OCI-LY7 (cell line): ENCODE measurements around the gene IL2RA. TPM values are rescaled to one million over a fixed set of nuclear protein-coding genes. Genes with fewer than 3 reads are reported as not detected.
A peak's percentile ranks its signal among the peaks of the same experiment; 100 is the strongest.

ENCODE experiments used
- BruUV-seq: library from RNA; stranded (reverse); fragments of 400-500 nt; replicated peaks from 2 replicates; lab custom pipeline; 2021; lab: Mats Ljungman, UMichigan
- CTCF ChIA-PET: fragments of 300-600 bp; sonication (Branson Sonifier 250); formaldehyde crosslinking; loops from one replicate; lab custom pipeline; 2022; ENCODE audit warnings: antibody characterized with exemption; ENCODE audit not compliant: unreplicated experiment; lab: Charles Lee
- POLR2A ChIA-PET: fragments of 300-600 bp; sonication (Branson Sonifier 250); formaldehyde crosslinking; loops from one replicate; lab custom pipeline; 2022; ENCODE audit warnings: antibody characterized with exemption; lab: Charles Lee
- DNase-seq: peaks from one replicate; pipeline ENCODE4 v3.0.0-alpha.2; 2015; ENCODE audit warnings: low spot score
- H2AFZ ChIP-seq: fragments of 200-600 bp; sonication (generic), shearing (Covaris generic); 2 replicates; pipeline ENCODE4 v1.6.1; 2014; ENCODE audit warnings: mild to moderate bottlenecking, antibody characterized with exemption, low read length, moderate library complexity
- H3K27ac ChIP-seq: fragments of 200-600 bp; sonication (generic); 2 replicates; pipeline ENCODE4 v1.5.1; 2014; ENCODE audit warnings: mixed run types, low read depth, mild to moderate bottlenecking, moderate library complexity, low read length, inconsistent platforms; ENCODE audit not compliant: poor library complexity, severe bottlenecking
- H3K36me3 ChIP-seq: fragments of 200-600 bp; sonication (generic); 2 replicates; pipeline ENCODE4 v1.6.1; 2014; ENCODE audit warnings: mild to moderate bottlenecking, antibody characterized with exemption, low read length, moderate library complexity, mixed read lengths; ENCODE audit not compliant: insufficient read depth
- H3K4me1 ChIP-seq: fragments of 200-600 bp; sonication (generic); 2 replicates; pipeline ENCODE4 v1.5.1; 2014; ENCODE audit warnings: mild to moderate bottlenecking, low read length; ENCODE audit not compliant: insufficient read depth, poor library complexity, severe bottlenecking
- H3K4me2 ChIP-seq: fragments of 200-600 bp; sonication (generic); 2 replicates; pipeline ENCODE4 v1.6.1; 2014; ENCODE audit warnings: mild to moderate bottlenecking, low read length
- H3K4me3 ChIP-seq: fragments of 200-600 bp; sonication (generic); 2 replicates; pipeline ENCODE4 v1.5.1; 2014; ENCODE audit warnings: mild to moderate bottlenecking, low read depth, low read length; ENCODE audit not compliant: poor library complexity, severe bottlenecking
- H3K79me2 ChIP-seq: fragments of 200-600 bp; sonication (generic); 2 replicates; pipeline ENCODE4 v1.6.1; 2016; ENCODE audit warnings: low read depth, mild to moderate bottlenecking, low read length, moderate library complexity, mixed read lengths; ENCODE audit not compliant: insufficient read depth
- H3K9me2 ChIP-seq: fragments of 200-600 bp; sonication (generic); 2 replicates; pipeline ENCODE4 v1.6.1; 2016; ENCODE audit warnings: mild to moderate bottlenecking, low read length, mixed read lengths; ENCODE audit not compliant: insufficient read depth
- H3K9me3 ChIP-seq: fragments of 200-600 bp; sonication (generic); 2 replicates; pipeline ENCODE4 v1.6.1; 2014; ENCODE audit warnings: mild to moderate bottlenecking, mixed run types, low read length, mixed read lengths
- H4K20me1 ChIP-seq: fragments of 200-600 bp; sonication (generic); 2 replicates; pipeline ENCODE4 v1.6.1; 2014; ENCODE audit warnings: mild to moderate bottlenecking, antibody characterized with exemption, low read length, moderate library complexity, mixed read lengths; ENCODE audit not compliant: insufficient read depth
- EZH2phosphoT487 ChIP-seq: fragments of 200-600 bp; sonication (generic); IDR thresholded peaks from 2 replicates; pipeline ENCODE4 v1.6.1; 2018; ENCODE audit warnings: low read depth, borderline replicate concordance, mild to moderate bottlenecking, mixed run types, antibody characterized with exemption, low read length, moderate library complexity, mixed read lengths
- intact Hi-C: fragments of 100-400 bp; cut with micrococcal nuclease; formaldehyde crosslinking; loops from one replicate; pipeline ENCODE4 v1.10.0; 2022; ENCODE audit not compliant: unreplicated experiment
- total RNA-seq, 2 experiments: library from RNA; depleted of rRNA in 1 of 2; stranded (reverse); fragments of >200 nt in 1 of 2; shearing (Covaris generic) in 1 of 2; gene quantifications; 2 replicates each; pipeline ENCODE4 v1.2.3, GENCODE V29; 2014 to 2022
- TF ChIP-seq, protein P1 (sequence below): fragments of 200-600 bp; sonication (generic); conservative IDR thresholded peaks from 2 replicates; pipeline ENCODE4 v1.5.1; 2014; ENCODE audit warnings: mild to moderate bottlenecking, antibody characterized with exemption, low read length, moderate library complexity, mixed read lengths

The IL2RA gene
- total RNA-seq, 2 experiments from 2014 or later = 22.3 to 24.0 TPM

DNA sequence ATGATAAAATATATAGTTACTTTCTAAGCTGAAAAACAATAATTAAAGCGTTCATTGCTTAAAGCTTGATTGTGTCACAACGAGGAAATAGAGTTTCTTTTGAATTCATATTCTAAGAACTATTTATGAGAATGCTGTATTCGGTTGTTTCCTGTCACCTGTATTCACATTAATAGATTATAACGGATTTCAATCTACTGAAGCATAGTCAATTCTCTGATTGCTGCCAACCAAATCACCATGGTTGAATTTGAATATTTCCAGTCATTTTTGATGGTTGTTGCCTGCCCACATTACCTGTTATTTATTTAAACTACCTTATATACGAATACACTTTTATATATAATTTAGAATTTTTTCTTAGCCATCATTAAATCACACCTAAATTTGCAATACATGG lies 22.0 kb downstream of the IL2RA start:
- TF ChIP-seq, protein P1, sequence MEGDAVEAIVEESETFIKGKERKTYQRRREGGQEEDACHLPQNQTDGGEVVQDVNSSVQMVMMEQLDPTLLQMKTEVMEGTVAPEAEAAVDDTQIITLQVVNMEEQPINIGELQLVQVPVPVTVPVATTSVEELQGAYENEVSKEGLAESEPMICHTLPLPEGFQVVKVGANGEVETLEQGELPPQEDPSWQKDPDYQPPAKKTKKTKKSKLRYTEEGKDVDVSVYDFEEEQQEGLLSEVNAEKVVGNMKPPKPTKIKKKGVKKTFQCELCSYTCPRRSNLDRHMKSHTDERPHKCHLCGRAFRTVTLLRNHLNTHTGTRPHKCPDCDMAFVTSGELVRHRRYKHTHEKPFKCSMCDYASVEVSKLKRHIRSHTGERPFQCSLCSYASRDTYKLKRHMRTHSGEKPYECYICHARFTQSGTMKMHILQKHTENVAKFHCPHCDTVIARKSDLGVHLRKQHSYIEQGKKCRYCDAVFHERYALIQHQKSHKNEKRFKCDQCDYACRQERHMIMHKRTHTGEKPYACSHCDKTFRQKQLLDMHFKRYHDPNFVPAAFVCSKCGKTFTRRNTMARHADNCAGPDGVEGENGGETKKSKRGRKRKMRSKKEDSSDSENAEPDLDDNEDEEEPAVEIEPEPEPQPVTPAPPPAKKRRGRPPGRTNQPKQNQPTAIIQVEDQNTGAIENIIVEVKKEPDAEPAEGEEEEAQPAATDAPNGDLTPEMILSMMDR = no peak
- TF ChIP-seq EZH2phosphoT487 = no peak
- H3K4me3 ChIP-seq = peak overlapping the region; percentile 46
- peaks cover 38% of the 10 kb centered on the region for H3K79me2 ChIP-seq
- no TSS peak for BruUV-seq
- CTCF ChIA-PET = no interaction called here
- H3K4me1 ChIP-seq = peaks cover 96% of the 10 kb centered on the region
- peak overlapping the region; percentile 50; the same call in 1 of the 2 replicates for H2AFZ ChIP-seq
- H3K9me3 ChIP-seq = peaks cover 11% of the 10 kb centered on the region; the same call in 1 of the 2 replicates
- peaks cover 41% of the 10 kb centered on the region for H3K36me3 ChIP-seq
- intact Hi-C loops = no loop called here
- H3K9me2 ChIP-seq = no peaks in the 10 kb centered on the region
- H4K20me1 ChIP-seq = no peaks in the 10 kb centered on the region
- DNase-seq = peak; percentile 48
- POLR2A ChIA-PET = interaction anchor here (0.5 to 1.5 kb wide), 3 partner anchors 9 to 101 kb away, joined by 3 to 9 read pairs (median 4); no protein-coding TSS in a partner anchor
- peak overlapping the region; percentile 68 for H3K4me2 ChIP-seq
- H3K27ac ChIP-seq = peak overlapping the region; percentile 73

DNA sequence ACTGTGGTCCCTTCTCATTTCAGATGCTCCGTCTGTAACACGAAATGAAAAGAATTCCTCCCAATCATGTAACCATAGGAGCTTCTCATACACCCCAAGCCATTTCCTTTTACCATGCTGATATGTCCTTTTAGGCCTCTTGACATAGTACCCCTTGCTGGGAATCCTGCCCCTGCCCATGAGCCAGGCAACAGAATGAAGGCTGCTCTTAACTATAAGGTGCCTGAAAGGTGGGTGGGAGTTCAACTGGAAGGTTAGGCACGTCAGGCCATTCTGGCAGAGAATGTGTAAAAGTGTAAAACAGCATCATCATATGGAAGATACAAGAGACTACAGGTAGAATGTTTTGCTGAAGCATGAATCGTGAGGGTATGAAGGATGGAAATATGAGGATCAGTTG lies 22.5 kb downstream of the IL2RA start:
- DNase-seq = no peak
- H3K4me1 ChIP-seq = peaks cover 92% of the 10 kb centered on the region
- TSS peak; percentile 45 for BruUV-seq

More for the DNA sequence above, 22.5 kb downstream of the IL2RA start:
- Histone ChIP-seq H3K27ac (peak overlapping the region; percentile 73), H3K36me3 (peaks cover 37% of the 10 kb centered on the region), H3K79me2 (peaks cover 35% of the 10 kb centered on the region), H2AFZ (peak overlapping the region; percentile 18; the same call in 1 of the 2 replicates), H3K4me2 (peak overlapping the region; percentile 68), H4K20me1 (no peaks in the 10 kb centered on the region), H3K4me3 (peak overlapping the region; percentile 46), H3K9me2 (no peaks in the 10 kb centered on the region), H3K9me3 (peaks cover 11% of the 10 kb centered on the region; the same call in 1 of the 2 replicates)
- ChIA-PET POLR2A (interaction anchor here (0.8 to 1.5 kb wide), 2 partner anchors 9 to 19 kb away, joined by 4 to 9 read pairs; no protein-coding TSS in a partner anchor), CTCF (no interaction called here)
- intact Hi-C loops = no loop called here
- no peak for TF ChIP-seq EZH2phosphoT487
- TF ChIP-seq, protein P1 = 0 out of 2 replicates have a peak, but pooled peaks have one; percentile 12
